ENCODE measurements around the gene INO80E. TPM values are rescaled to one million over a fixed set of nuclear protein-coding genes. Genes with fewer than 3 reads are reported as not detected.

The INO80E gene
- total RNA-seq, 4 donors from 2014 or later, result 45.4 to 74.8 (median 55.5) TPM

Other genes starting within 250 kb of the INO80E start
- gene ZG16, start 218.0 kb upstream of the INO80E start, total RNA-seq, result 1 to 10 TPM in 1 of 4 donors, not detected in 3; 1.7 TPM
- 10 to 100 TPM in 3 of 4 donors, 1 to 10 TPM in 1; 9.0 to 13.9 (median 12.8) TPM for gene KIF22, start 205.5 kb upstream of the INO80E start, total RNA-seq
- 100 to 1,000 TPM in 2 of 4 donors, 10 to 100 TPM in 2; 68.7 to 145 (median 96.4) TPM for gene MAZ, start 189.7 kb upstream of the INO80E start, total RNA-seq
- gene PRRT2, start 184.0 kb upstream of the INO80E start, total RNA-seq, result 1 to 10 TPM in 1 of 4 donors, not detected in 3; 3.5 TPM
- 10 to 100 TPM; 15.5 to 29.2 (median 21.7) TPM for gene PAGR1, start 180.1 kb upstream of the INO80E start, total RNA-seq
- 10 to 100 TPM; 40.3 to 77.5 (median 47.6) TPM for gene MVP, start 175.8 kb upstream of the INO80E start, total RNA-seq
- 10 to 100 TPM; 35.5 to 71.8 (median 55.7) TPM for gene CDIPT, start 133.0 kb upstream of the INO80E start, total RNA-seq
- gene SEZ6L2, start 96.7 kb upstream of the INO80E start, total RNA-seq, result 1 to 10 TPM in 1 of 4 donors, under 1 TPM in 3; 0.20 to 1.7 (median 0.56) TPM
- gene ASPHD1, start 95.8 kb upstream of the INO80E start, total RNA-seq, result not detected
- gene KCTD13, start 70.0 kb upstream of the INO80E start, total RNA-seq, result 1 to 10 TPM; 3.7 to 8.6 (median 6.3) TPM
- 100 to 1,000 TPM in 1 of 4 donors, 10 to 100 TPM in 3; 48.1 to 120 (median 60.2) TPM for gene TMEM219, start 34.2 kb upstream of the INO80E start, total RNA-seq
- 10 to 100 TPM; 15.9 to 31.0 (median 22.1) TPM for gene TAOK2, start 22.4 kb upstream of the INO80E start, total RNA-seq
- gene HIRIP3, start 624 bp upstream of the INO80E start, total RNA-seq, result 10 to 100 TPM; 13.5 to 25.6 (median 17.2) TPM
- gene DOC2A, start 14.8 kb downstream of the INO80E start, total RNA-seq, result not detected
- gene C16orf92, start 27.0 kb downstream of the INO80E start, total RNA-seq, result not detected
- under 1 TPM in 1 of 4 donors, not detected in 3; 0.27 TPM for gene TLCD3B, start 35.0 kb downstream of the INO80E start, total RNA-seq
- gene ALDOA, start 69.5 kb downstream of the INO80E start, total RNA-seq, result over 10,000 TPM in 1 of 4 donors, 1,000 to 10,000 TPM in 3; 6,096 to 10,805 (median 7,093) TPM
- gene PPP4C, start 79.8 kb downstream of the INO80E start, total RNA-seq, result 10 to 100 TPM; 23.8 to 64.3 (median 44.7) TPM
- under 1 TPM; 0.29 to 0.92 (median 0.67) TPM for gene TBX6, start 95.7 kb downstream of the INO80E start, total RNA-seq
- gene YPEL3, start 100.0 kb downstream of the INO80E start, total RNA-seq, result 100 to 1,000 TPM in 3 of 4 donors, 10 to 100 TPM in 1; 97.2 to 197 (median 154) TPM
- under 1 TPM in 2 of 4 donors, not detected in 2; 0.29 to 0.66 TPM for gene GDPD3, start 117.3 kb downstream of the INO80E start, total RNA-seq
- 10 to 100 TPM; 28.6 to 48.7 (median 38.0) TPM for gene MAPK3, start 127.0 kb downstream of the INO80E start, total RNA-seq
- 1 to 10 TPM in 3 of 4 donors, under 1 TPM in 1; 0.44 to 8.9 (median 5.8) TPM for gene CORO1A, start 187.4 kb downstream of the INO80E start, total RNA-seq
- gene BOLA2B, start 197.4 kb downstream of the INO80E start, total RNA-seq, result 100 to 1,000 TPM in 3 of 4 donors, 10 to 100 TPM in 1; 96.7 to 228 (median 140) TPM
- 100 to 1,000 TPM in 1 of 4 donors, 10 to 100 TPM in 3; 23.6 to 103 (median 45.7) TPM for gene SLX1A, start 197.6 kb downstream of the INO80E start, total RNA-seq
- 10 to 100 TPM in 1 of 4 donors, 1 to 10 TPM in 2, not detected in 1; 4.9 to 11.3 (median 9.2) TPM for gene SULT1A3, start 203.0 kb downstream of the INO80E start, total RNA-seq

All from gastrocnemius medialis (tissue), 4 donors.